GM13977 (cell line): ENCODE data around the gene ADK.

Source experiments
- DNase-seq: peaks from one replicate; pipeline ENCODE4 v3.0.0; 2012; ENCODE audit warnings: low spot score
- CTCF ChIP-seq: IDR thresholded peaks from 2 replicates; pipeline ENCODE4 v1.5.1; 2012; ENCODE audit warnings: mild to moderate bottlenecking, control low read depth; ENCODE audit not compliant: insufficient read depth; ENCODE audit errors: extremely low read depth, missing control alignments
- in situ Hi-C: fragments of 300-500 bp; cut with MboI; formaldehyde crosslinking; loops from one replicate; pipeline ENCODE4 v1.12.0; 2022; ENCODE audit warnings: low sequenced_read_pairs, low pct_unique_long_range_greater_than_20kb, mixed read lengths, inconsistent platforms; ENCODE audit not compliant: unreplicated experiment

Gene ADK

GRCh38 chr10:74602576-74602975, 451.6 kb downstream of the ADK start:
- DNase-seq = no peak
- no peak for TF ChIP-seq CTCF
- in situ Hi-C loops = no loop called here

GRCh38 chr10:74610299-74610698, 459.3 kb downstream of the ADK start:
- no peak for TF ChIP-seq CTCF
- in situ Hi-C loops = no loop called here
- no peak for DNase-seq

GRCh38 chr10:74612195-74612594, 461.2 kb downstream of the ADK start:
- TF ChIP-seq CTCF = no peak
- DNase-seq = no peak
- in situ Hi-C loops = no loop called here

GRCh38 chr10:74620626-74621025, 469.6 kb downstream of the ADK start:
- in situ Hi-C loops = no loop called here
- TF ChIP-seq CTCF = no peak
- no peak for DNase-seq

GRCh38 chr10:74623786-74624185, 472.8 kb downstream of the ADK start:
- in situ Hi-C loops = no loop called here
- DNase-seq = no peak
- TF ChIP-seq CTCF = no peak

GRCh38 chr10:74624501-74624900, 473.5 kb downstream of the ADK start:
- no peak for TF ChIP-seq CTCF
- no peak for DNase-seq
- in situ Hi-C loops = no loop called here

- no peak for DNase-seq
- in situ Hi-C loops = no loop called here
- no peak for TF ChIP-seq CTCF
Measured at GRCh38 chr10:74628136-74628535, 477.1 kb downstream of the ADK start.
